SHP77 treated with DMSO at 0.1 percent for 48 hours (cell line): ENCODE results near the gene CCDC74A.
A peak's percentile ranks its signal among the peaks of the same experiment; 100 is the strongest.
"Not testable (repeated sequence)": the region's sequence is repeated elsewhere in the genome, so short reads cannot be mapped to it uniquely, and the experiment has no call there.

Experiments used
- DNase-seq: peaks from one replicate; lab custom pipeline; 2025; lab: John Stamatoyannopoulos, UW

The CCDC74A gene

DNA sequence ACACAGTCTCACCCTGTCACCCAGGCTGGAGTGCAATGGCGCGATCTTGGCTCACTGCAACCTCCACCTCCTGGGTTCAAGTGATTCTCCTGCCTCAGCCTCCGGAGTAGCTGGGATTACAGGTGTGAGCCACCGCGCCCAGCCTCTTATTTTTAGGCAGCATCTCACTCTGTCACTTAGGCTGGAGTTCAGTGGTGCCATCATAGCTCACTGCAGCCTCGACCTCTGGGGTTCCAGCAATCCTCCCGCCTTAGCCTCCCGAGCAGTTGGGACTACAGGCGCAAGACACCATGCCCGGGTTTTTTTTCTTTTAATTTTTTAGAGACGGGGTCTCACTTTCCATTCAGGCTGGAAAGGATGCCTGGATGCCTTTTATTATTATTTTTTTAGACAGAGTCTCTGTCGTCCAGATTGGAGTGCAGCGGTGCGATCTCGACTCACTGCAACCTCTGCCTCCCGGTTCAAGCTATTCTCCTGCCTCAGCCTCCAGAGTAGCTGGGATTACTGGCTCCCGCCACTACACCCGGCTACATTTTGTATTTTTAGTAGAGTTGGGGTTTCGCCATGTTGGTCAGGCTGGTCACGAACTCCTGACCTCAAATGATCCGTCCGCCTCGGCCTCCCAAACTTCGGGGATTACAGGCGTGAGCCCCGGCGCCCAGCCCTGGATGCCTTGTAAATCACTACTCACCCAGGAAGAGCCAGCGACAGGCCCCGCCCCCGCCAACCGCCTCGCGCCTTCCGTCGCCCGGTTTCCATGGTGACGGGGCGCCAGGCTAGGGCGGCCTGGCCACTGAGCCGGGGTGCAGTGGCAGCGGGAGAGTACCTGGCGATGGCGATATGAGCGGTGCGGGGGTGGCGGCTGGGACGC is at the start of gene CCDC74A:
Gene CCDC74A, plus strand, starts transcription at position 758 of the 871 bp plus-strand sequence. Its CDS starts 83 bp downstream, at position 841.
- peak; percentile 30 for DNase-seq

- not testable (repeated sequence) for DNase-seq
Measured at GRCh38 chr2:131478074-131478849, 49.4 kb upstream of the CCDC74A start.

DNA sequence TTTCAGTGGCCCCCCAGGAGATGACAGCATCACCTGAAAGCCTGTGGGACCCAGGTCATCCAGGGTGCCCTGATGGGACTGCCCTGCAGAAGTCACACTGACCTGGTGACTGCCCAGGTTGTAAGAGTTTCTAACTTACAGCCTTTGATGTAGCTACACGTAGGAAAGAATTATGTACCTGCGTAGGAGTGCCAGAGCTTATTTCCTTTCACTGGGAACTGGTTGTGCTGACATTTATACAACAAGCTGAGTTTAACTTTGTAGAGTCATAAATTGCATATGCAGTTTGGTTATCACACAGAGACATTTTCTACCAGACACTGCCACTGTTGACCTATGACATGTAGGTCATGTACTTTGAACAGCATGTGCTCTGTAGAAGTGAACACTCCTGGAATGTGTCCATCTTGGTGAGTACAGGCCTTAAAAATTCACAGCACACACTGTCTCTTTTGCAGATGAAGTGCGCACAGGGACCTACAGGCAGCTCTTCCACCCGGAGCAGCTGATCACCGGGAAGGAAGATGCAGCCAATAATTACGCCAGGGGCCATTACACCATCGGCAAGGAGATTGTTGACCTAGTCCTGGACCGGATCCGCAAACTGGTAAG is 48.7 kb upstream of the CCDC74A start:
- not testable (repeated sequence) for DNase-seq

GRCh38 chr2:131480351-131480750 is 47.3 kb upstream of the CCDC74A start:
- not testable (repeated sequence) for DNase-seq

DNA sequence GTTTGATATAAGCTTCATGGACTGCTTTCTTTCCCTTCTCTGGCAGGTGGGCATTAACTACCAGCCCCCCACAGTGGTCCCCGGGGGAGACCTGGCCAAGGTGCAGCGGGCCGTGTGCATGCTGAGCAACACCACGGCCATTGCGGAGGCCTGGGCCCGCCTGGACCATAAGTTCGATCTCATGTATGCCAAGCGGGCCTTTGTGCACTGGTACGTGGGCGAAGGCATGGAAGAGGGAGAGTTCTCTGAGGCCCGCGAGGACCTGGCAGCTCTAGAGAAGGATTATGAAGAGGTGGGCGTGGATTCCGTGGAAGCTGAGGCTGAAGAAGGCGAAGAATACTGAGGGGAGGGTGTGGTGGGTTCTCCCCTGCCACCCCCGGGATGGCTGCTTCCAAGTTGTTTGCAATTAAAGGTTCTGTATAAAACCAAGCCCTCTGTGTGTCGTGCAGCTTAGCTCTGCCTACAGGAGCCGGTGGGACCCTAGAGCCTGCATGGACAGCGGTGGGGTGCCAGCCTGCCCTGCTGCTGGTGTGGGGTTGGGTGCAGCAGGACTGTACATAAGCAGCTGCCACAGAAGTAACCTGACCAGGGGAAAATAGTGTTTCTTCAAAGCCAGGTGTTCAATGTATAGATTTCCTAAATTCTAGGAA is 45.1 kb upstream of the CCDC74A start:
- DNase-seq: not testable (repeated sequence)

DNA sequence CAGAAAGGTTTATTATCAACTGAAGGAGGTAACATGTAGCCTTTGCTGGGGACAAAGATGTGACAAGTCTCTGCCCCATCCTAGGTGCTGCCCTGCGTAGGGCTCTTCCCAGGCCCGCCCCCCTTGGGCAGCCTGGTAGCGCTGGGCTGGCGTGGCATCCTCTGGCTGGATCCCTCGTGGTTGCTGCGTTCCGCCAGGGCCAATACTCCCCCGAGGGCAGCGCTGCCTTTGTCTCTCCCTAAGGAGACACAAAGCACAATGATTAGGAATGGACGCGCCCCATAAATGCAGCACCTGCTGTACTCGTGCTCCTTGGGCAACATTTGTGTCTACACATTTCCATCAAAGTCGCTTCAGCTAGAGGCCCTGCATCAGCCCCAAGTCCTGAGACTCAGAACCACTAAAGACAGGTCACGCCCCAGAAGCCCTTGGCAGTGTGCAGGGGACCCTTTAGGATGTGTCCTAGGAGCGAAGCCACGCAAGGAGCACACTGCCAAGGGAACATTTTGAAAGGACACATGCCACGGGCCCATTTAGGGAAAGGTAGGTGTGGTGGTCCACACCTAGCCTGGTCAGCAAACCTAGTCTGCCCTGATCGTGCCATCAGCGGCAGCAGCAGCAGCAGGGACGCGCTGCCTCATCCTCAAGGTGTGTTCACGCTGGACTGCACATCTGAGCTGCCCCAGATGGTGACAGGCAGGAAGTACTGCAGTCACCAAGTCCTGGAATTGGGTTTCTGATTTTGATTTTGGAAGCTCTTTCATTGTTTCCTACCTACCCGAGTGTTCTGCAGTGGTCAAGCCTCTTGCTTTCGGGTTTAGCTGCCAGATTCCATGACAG is 43.5 kb upstream of the CCDC74A start:
- not testable (repeated sequence) for DNase-seq

DNA sequence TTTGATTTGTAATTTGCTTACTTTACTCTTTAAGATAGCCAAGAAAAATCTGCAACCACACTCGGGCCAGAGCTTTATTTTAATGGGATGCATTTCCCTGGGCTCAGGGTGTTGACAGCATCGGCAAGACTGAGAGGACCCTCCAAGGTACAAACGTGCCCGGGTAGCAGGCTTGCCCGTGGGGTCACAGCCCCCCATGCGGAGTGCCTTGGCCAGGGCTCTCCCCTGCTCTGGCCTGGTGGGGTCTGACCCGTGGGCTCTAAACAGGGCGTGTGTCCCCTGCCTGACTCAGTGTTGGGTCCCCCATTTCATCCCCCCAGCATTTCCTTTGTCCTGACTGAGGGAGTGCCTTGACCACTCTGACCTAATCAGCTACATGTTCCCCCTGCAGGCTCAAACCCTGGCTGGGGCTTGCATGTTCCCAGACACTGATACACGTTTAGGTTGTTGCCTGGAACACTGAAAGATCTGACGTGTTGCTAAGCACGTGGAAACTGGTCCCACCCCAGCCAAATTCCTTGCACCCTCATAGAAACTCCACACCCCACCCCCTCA is 42.7 kb upstream of the CCDC74A start:
- DNase-seq: not testable (repeated sequence)

GRCh38 chr2:131486201-131486902 is 41.3 kb upstream of the CCDC74A start:
- not testable (repeated sequence) for DNase-seq

DNA sequence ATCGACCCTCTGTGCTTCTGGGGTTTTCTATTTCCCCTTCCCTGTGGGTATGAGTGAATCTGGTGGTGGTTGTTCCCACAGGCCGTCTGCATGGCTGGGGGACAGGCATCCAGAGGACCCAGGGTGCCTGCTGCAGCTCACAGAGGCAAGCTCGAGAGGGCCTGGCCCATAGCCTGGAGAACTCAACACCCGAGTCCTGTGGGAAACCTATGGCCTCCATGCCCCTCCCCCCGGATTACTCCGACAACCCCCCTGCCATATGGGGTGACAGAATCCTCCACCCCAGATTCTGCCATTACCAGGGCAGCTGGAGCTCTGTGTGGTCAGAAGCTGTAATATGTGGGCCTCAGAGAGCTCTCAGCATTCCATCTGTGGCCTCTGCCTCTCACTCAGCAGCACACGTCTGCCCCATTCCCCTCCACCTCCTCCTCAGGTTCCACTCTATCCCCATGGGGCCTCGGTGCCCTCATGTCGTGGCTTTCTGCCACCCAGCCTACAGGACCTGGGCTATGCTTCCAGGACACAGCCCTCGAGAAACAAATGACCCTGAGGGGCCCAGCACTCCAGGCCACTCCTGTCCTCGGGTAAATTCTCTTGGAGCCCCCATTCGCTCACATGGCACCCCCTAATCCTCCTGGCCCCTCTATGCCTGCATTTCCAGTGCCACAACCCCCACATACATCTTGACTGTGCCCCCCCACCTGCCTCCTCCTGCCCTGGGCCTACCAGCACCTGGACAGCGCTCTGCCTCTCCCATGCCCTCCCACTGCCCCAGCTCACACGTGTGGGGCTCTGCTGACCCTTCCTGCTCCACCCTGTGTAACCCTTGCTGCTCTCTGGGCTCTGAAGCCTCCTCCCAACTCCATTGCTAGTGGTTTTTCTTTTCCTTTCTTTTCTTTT is 39.1 kb upstream of the CCDC74A start:
- no peak for DNase-seq

DNA sequence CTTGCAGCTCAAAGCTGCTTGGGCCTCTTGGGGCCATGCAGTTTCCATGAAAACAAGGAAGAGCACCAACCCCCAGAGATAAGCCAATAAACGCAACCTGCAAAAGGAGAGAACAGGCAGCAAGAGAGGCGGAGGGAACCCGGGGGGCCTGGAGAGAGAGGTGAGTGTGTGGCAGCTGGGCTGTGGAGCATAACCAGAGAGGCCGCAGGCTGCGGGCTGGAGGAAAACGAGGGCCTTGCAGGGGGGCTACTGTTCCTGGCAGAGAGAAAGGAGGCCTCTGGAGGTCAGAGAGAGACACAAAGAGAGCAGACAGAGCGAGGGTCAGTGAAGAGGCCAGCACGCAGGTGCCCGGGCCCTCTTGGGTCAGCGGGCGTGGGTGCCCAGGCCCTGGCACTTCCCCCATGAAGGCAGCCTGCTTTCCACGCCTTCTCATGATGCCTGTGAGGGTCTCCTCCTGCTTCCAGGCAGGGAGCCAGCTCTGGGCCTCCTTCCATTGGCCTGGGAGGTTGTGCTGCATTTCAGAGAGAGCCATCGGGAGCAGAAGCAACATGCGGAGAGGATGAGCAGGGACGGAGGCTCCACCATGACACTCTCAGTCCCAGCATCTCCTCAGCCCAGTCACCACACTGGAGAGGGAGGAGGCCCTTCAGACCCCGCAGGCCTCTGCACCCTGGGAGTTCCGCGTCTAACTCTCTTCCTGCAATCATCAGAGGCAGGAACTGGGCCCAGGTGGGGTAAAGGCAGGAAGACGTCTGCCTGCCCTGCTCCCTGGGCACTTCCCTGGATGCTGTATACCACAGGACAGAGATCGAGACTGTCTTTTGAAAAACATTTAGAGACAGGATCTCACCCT is 36.8 kb upstream of the CCDC74A start:
- not testable (repeated sequence) for DNase-seq

DNA sequence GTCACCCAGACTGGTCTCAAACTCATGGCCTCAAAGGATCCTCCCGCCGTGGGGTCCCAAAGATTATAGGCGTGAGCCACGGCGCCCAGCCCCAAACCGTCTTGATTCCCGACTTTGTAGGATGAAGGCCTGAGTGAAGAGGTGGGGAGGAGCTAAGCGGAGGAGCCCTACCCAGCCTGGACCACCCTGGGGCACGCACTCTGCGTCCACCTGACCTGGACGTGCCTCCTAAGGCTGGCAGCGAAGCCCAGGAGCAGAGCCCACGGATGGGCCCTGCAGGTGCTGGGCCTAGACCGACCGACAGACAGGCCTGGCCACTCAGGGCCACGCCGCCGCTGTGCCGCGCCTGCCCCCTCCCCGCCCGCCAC is 36.2 kb upstream of the CCDC74A start:
- not testable (repeated sequence) for DNase-seq

DNA sequence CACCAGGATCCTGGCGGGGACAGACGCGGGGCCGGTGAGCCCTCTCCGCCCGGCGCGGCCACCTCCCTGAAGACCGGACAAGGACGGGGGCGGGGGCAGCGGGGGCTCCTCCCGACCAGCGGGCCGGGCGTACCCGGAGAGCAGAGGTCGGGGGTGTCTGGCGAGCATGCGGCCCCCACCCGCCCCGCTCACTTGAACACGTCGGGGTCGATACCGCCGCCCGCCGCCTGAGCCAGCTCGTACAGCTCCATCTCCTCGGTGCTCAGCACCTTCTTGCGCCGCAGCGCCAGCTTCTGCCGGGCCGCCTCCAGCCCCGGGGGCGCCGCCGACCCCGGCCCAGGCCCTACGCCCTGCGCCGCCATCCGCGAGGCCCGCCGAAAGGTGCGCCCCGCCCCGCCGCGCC is 35.7 kb upstream of the CCDC74A start, which contains the start of gene MZT2A:
Gene MZT2A, minus strand, starts transcription at position 383 of the 403 bp plus-strand sequence. Its CDS starts 21 bp downstream, at position 362.
- not testable (repeated sequence) for DNase-seq

- peak; percentile 82 for DNase-seq
Measured at GRCh38 chr2:131492418-131493198, 35.1 kb upstream of the CCDC74A start.

DNA sequence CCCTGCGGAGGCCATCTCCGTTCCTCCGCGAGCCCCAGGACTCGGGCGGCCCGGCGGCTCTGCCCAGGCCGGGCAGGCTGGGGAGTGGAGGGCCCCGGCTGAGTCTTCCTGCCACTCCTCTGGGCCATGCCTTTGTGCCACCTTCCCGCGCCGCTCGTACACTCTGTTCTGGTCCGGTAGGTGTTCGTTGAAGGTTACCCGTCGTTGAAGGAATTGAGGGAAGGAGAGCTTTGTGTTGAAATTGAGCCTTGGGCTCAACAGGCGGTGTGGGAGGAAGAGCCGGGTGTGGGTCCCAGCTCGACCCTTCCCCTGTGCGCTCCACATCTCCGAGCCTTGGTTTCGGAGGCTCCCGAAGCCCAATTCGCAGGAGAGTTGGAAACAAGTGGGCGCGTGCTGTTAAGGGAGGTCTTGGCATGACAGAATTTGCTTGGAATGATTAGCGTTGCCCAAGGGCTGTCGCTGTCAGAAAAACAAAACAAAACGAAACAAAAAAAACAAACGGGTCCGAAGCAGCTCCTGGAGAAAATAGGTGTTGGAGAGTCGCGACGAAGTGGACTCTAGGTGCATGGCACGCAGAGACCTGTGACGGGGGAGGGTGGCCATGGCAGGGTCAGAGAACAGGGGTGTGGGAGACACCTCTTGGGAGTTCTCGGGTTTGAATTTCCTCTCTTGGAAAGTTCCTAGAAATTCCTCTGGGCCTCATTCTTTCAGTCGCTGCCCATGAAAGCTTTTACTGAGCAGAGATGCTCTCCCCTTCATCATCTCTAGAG is 34.3 kb upstream of the CCDC74A start:
- DNase-seq: no peak

- DNase-seq: not testable (repeated sequence)
Measured at GRCh38 chr2:131495506-131495905, 32.2 kb upstream of the CCDC74A start.

DNA sequence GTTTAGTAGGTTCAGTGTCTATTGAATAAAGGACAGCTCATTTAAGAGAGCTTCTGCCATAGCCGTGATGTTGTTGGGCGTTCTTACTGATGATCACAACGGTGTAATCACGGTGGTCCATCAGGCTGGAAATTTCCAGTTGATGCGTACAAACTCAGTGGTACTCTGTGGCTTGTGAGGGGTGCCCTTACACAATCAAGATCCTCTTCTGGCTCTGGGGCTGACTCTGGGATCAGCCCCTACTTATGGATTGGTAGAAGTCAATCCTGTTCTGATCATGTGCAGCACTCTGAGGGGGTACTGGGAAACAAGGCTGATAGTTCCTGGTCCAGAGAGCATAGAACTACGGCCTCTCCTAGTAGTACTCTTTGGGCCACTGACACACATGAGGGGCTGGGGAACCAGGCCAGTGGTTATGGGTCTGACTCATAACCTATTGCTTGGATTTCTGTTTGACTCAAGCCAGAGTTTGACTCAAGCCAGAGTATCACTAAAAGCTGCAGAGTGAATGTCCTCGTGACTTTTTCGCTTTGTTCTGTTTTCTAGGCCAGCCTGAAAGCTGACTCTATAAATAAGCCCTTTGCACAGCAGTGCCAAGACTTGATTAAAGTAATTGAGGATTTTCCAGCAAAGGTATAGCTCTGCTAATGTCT is 29.2 kb upstream of the CCDC74A start:
- DNase-seq: not testable (repeated sequence)
